Measurements from ENCODE around the gene FARP2. TPM values are rescaled to one million over a fixed set of nuclear protein-coding genes. Genes with fewer than 3 reads are reported as not detected.

The FARP2 gene
- total and polyA plus RNA-seq, 2 of the 4 experiments (the other 2 are of a cell fraction), result 17.1 to 30.8 TPM

GRCh38 chr2:241509155-241509784 is 153.2 kb downstream of the FARP2 start:
- 19% methylated on average over 14 of the region's 24 CpGs; no CpG with 5 or more reads in 1 of the 2 experiments for WGBS, 2 experiments (ENCODE audit: extremely low coverage in 2 of 2, insufficient read length in 1 of 2)
- BruUV-seq (replicated peaks), result no TSS peak
- in situ Hi-C loops (cut with MboI; ENCODE audit: low sequenced_read_pairs) (no loop called here), intact Hi-C loops (cut with micrococcal nuclease) (loop anchor here (2.0 to 5.0 kb wide), 3 partner anchors 128 to 237 kb away; partner anchors contain the start of genes ATG4B, FARP2 and THAP4), dilution Hi-C loops (cut with HindIII; ENCODE audit: low sequenced_read_pairs, unreplicated experiment) (no loop called here)
- ChIA-PET CTCF (no interaction called here), POLR2A (ENCODE audit: unreplicated experiment) (no interaction called here)
- peak overlapping the region; percentile 71 for H3K56ac ChIP-seq (ENCODE audit: extremely low read depth, insufficient read depth, low read length)
- peaks cover 17% of the 10 kb centered on the region for H3K4me1 ChIP-seq (ENCODE audit: control insufficient read depth, insufficient read depth, low read length)
- H4K8ac ChIP-seq (ENCODE audit: low read depth in 2 of 2, low read length in 2 of 2), result peak overlapping the region; percentile 98 to 99
- peak overlapping the region; percentile 70; the same call in 2 of the 3 replicates for H2BK15ac ChIP-seq (ENCODE audit: low read depth, low read length)
- H3K9ac ChIP-seq (ENCODE audit: low read depth, low read length), result peak overlapping the region; percentile 70
- H4K5ac ChIP-seq (ENCODE audit: low read depth, low read length), result peak overlapping the region; percentile 97
- peaks cover 29% of the 10 kb centered on the region for H3K9me1 ChIP-seq (ENCODE audit: insufficient read depth, low read length)
- H3K4me3 ChIP-seq (ENCODE audit: insufficient read depth, low read depth, low read length), result peak overlapping the region; percentile 59
- peak overlapping the region; percentile 76 for H3K23ac ChIP-seq (ENCODE audit: low read depth, low read length)
- peak overlapping the region; percentile 76 for H4K91ac ChIP-seq (ENCODE audit: insufficient read depth, low read depth, low read length)
- peak overlapping the region; percentile 87 for H3K4me2 ChIP-seq (ENCODE audit: low read depth, low read length)
- H2BK5ac ChIP-seq (ENCODE audit: low read depth, low read length, poor library complexity, severe bottlenecking), result peak overlapping the region; percentile 70
- peaks cover 37% of the 10 kb centered on the region for H4K20me1 ChIP-seq (ENCODE audit: insufficient read depth, low read length)
- peaks cover 11 to 47% of the 10 kb centered on the region in 2 experiments; a peak in 3 of 4 replicates for H3K79me1 ChIP-seq (ENCODE audit: low read depth in 1 of 2, low read length in 2 of 2)
- H3K27me3 ChIP-seq (ENCODE audit: control insufficient read depth, insufficient read depth, low read length), result no peaks in the 10 kb centered on the region
- peak overlapping the region; percentile 77 for H3K27ac ChIP-seq (ENCODE audit: insufficient read depth, low read length)
- H3K18ac ChIP-seq (ENCODE audit: low read depth, low read length), result peak overlapping the region; percentile 41; the same call in 1 of the 2 replicates
- peak overlapping the region; percentile 98 for H2AK5ac ChIP-seq (ENCODE audit: low read depth, low read length)
- H3K9me3 ChIP-seq (ENCODE audit: control insufficient read depth, insufficient read depth, low read length), result no peaks in the 10 kb centered on the region
- H3K4ac ChIP-seq (ENCODE audit: low read depth, low read length), result peak overlapping the region; percentile 98
- H2AFZ ChIP-seq (replicated peaks; ENCODE audit: low read length, poor library complexity), result peak overlapping the region; percentile 95
- H2BK20ac ChIP-seq (ENCODE audit: low read depth, low read length), result no peak overlapping the region
- peaks cover under 1% of the 10 kb centered on the region; the same call in 1 of the 2 replicates for H3K36me3 ChIP-seq (ENCODE audit: control insufficient read depth, insufficient read depth, low read length)
- ATAC-seq (ENCODE audit: low read depth), result no peak
- H2BK120ac ChIP-seq (ENCODE audit: low read depth, low read length), result peak overlapping the region; percentile 28; the same call in 1 of the 2 replicates
- H2AK9ac ChIP-seq (replicated peaks; ENCODE audit: low read depth, low read length, poor library complexity), result peak overlapping the region; percentile 99
- DNase-seq, result no peak
- H3K14ac ChIP-seq (replicated peaks; ENCODE audit: low read depth, low read length), result peak overlapping the region; percentile 97
- TF ChIP-seq RFX5 (IDR thresholded peaks at IDR 0.05; ENCODE audit: low read depth, low read length), result no peak
- TF ChIP-seq USF2 (IDR thresholded peaks at IDR 0.05; ENCODE audit: low read depth, low read length), result no peak
- no peak for TF ChIP-seq NFE2L2 (IDR thresholded peaks at IDR 0.05; ENCODE audit: low read depth, low read length)
- TF ChIP-seq MAFK (IDR thresholded peaks at IDR 0.05; ENCODE audit: low read depth, low read length), result no peak
- TF ChIP-seq MXI1 (IDR thresholded peaks at IDR 0.05; ENCODE audit: borderline replicate concordance, low read depth, low read length), result no peak
- TF ChIP-seq BHLHE40 (IDR thresholded peaks at IDR 0.05; ENCODE audit: low read depth, low read length), result no peak
- TF ChIP-seq SMC3 (IDR thresholded peaks at IDR 0.05; ENCODE audit: low read depth, low read length), result no peak
- no peak for TF ChIP-seq RCOR1 (IDR thresholded peaks at IDR 0.05; ENCODE audit: insufficient replicate concordance, low read length)
- TF ChIP-seq CEBPB (IDR thresholded peaks at IDR 0.05; ENCODE audit: low read depth, low read length), result no peak

Data from IMR-90 (cell line).